Coronary artery (tissue), 2 donors: Measurements from ENCODE around the gene F10.
"Not testable (repeated sequence)": the region's sequence is repeated elsewhere in the genome, so short reads cannot be mapped to it uniquely, and the experiment has no call there.

ENCODE experiments used
- DNase-seq: peaks from one replicate; pipeline ENCODE4 v3.0.0-alpha.2; 2017; ENCODE audit warnings: low spot score
- H3K27ac ChIP-seq, 2 donors: fragments of 200-600 bp; sonication (generic); one replicate each; pipeline ENCODE4 v1.5.1; 2016 to 2019
- H3K4me3 ChIP-seq: fragments of 200-600 bp; sonication (generic); 2 replicates; pipeline ENCODE4 v1.5.1; 2016; ENCODE audit warnings: mild to moderate bottlenecking, moderate library complexity
- CTCF ChIP-seq: fragments of 200-600 bp; sonication (generic); IDR thresholded peaks from one replicate; pipeline ENCODE4 v1.5.1; 2019; ENCODE audit warnings: antibody characterized with exemption

F10 gene

GRCh38 chr13:113159701-113160100 lies 37.1 kb downstream of the F10 start:
- DNase-seq: no peak
- H3K4me3 ChIP-seq: no peak overlapping the region
- no peak overlapping the region for H3K27ac ChIP-seq
- TF ChIP-seq CTCF: no peak

DNA sequence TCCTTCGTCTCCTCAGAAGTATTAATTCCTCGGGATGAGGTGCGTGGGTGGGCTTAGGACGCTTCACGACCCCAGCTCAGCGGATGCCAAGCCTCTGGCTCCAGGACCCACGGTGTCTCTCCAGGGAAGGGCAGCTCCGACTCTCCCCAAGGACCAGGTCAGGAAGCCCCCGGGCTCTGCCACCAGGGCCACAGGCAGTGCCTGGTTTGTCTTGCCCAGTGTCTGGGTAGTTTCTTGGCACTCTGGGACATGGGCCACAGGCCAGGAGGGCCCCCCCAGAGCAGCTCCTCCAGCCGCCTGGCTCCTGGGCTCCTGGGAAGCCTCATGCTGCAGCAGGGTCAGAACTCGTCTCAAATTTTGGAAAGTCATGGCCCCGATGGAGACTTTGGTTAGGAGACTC lies 38.4 kb downstream of the F10 start:
- no peak for DNase-seq
- Histone ChIP-seq H3K4me3 (no peak overlapping the region), H3K27ac (no peak overlapping the region)
- no peak for TF ChIP-seq CTCF

GRCh38 chr13:113161433-113161832 lies 38.8 kb downstream of the F10 start:
- TF ChIP-seq CTCF: no peak
- DNase-seq: no peak
- no peak overlapping the region for H3K27ac ChIP-seq
- no peak overlapping the region for H3K4me3 ChIP-seq

DNA sequence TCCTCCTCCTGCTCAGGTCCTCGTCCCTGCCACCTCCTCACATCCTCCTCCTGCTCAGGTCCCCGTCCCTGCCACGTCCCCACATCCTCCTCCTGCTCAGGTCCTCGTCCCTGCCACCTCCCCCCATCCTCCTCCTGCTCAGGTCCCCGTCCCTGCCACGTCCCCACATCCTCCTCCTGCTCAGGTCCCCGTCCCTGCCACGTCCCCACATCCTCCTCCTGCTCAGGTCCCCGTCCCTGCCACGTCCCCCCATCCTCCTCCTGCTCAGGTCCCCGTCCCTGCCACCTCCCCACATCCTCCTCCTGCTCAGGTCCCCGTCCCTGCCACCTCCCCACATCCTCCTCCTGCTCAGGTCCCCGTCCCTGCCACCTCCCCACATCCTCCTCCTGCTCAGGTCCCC lies 39.4 kb downstream of the F10 start:
- not testable (repeated sequence) for H3K27ac ChIP-seq, H3K4me3 ChIP-seq, DNase-seq

- no peak for DNase-seq
- no peak for TF ChIP-seq CTCF
- H3K4me3 ChIP-seq: no peak overlapping the region
- H3K27ac ChIP-seq: no peak overlapping the region
Observed at GRCh38 chr13:113162783-113163685, 40.4 kb downstream of the F10 start.

DNA sequence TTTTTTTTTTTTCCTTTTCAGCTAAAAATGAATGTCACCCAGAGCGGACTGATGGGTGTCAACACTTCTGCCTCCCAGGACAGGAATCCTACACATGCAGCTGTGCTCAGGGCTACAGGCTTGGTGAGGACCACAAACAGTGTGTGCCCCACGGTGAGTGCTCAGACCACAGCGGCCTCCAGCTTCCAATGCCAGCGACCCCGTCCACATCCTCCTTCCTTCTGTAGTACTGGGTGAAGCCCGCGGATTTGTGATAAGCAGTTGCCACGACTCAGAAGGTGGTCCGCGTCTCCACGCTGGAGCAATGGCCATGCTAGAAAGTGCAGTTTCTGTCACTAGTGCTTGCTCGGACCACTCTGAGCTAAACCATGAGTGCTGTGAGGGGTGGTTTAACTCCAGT lies 41.9 kb downstream of the F10 start:
- Histone ChIP-seq H3K4me3 (no peak overlapping the region), H3K27ac (no peak overlapping the region)
- TF ChIP-seq CTCF: no peak
- no peak for DNase-seq

DNA sequence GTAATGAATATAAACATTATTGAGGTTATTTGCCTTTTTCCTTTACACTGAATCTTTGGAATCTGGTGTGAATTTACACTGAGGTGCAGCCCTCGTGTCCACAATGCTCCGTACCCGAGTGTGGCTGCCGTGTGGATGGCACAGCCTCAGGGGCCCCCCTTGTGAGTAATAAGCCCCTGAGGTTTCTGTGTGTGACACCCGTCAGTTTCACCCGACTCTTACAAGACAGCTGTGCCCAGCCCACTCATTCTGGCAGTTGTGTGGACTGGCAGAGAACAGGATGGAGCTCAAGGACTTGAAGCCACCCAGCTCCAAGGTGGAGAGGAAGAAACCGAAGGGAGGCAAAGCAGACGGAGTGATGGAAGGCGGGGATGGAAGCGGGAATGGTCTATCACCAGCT lies 43.7 kb downstream of the F10 start:
- Histone ChIP-seq H3K27ac (no peak overlapping the region), H3K4me3 (no peak overlapping the region)
- no peak for DNase-seq
- TF ChIP-seq CTCF: no peak
